GM19372 (cell line): ENCODE measurements around the gene RBM39.
"Not testable (repeated sequence)": the region's sequence is repeated elsewhere in the genome, so short reads cannot be mapped to it uniquely, and the experiment has no call there.

ENCODE experiments used
- ATAC-seq: cut with Tn5 transposase; IDR thresholded peaks from one replicate; pipeline ENCODE4 v1.9.1; 2021; ENCODE audit warnings: mild to moderate bottlenecking, low read depth, moderate library complexity; ENCODE audit not compliant: unreplicated experiment

RBM39 gene

DNA sequence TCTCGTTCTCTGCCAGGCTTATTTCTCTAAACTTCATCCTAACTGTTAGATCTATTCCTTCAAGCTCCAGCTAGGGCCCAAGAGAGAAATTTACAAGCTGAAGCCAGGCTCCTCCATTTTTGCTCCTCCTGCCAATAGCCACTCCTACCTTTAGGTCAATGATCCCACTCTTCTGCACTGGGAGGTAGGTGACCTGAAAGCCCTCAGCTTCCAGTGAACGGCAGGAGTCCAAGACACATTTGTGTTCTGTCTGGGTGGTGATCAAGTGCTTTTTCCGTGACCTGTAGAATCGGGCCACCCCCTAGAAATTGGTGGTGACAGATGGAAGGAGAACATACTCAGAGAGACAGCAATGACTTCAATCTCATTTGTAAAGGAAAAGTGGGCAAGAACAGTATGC lies 51.8 kb downstream of the RBM39 start:
- ATAC-seq: no peak

GRCh38 chr20:35686872-35687271 lies 55.2 kb downstream of the RBM39 start:
- ATAC-seq: not testable (repeated sequence)

GRCh38 chr20:35685368-35685767 lies 56.7 kb downstream of the RBM39 start:
- not testable (repeated sequence) for ATAC-seq

GRCh38 chr20:35681960-35682359 lies 60.1 kb downstream of the RBM39 start:
- ATAC-seq: no peak

GRCh38 chr20:35680452-35681183 lies 61.4 kb downstream of the RBM39 start:
- ATAC-seq: no peak

GRCh38 chr20:35674921-35675320 lies 67.1 kb downstream of the RBM39 start:
- no peak for ATAC-seq

DNA sequence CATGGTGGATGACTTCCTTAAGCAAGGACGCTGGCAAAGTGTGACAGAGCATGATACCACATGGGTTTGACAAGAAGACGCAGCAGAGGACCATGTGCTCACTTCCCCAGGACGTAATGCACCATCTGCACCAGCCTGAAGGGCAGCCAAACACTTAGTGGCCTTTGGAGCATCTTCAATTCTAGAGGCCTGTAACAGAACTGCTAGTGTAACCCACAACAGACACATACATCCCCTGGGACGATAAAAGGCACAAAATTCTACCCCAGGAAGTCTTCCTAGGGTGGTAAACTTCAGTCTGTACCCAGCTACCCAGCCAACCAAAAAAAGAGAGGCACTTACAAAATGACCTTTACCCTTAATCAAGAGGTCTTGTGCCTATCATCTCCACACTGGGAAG lies 68.2 kb downstream of the RBM39 start:
- no peak for ATAC-seq

GRCh38 chr20:35669681-35670080 lies 72.4 kb downstream of the RBM39 start:
- ATAC-seq: no peak

GRCh38 chr20:35669221-35669620 lies 72.8 kb downstream of the RBM39 start:
- no peak for ATAC-seq

DNA sequence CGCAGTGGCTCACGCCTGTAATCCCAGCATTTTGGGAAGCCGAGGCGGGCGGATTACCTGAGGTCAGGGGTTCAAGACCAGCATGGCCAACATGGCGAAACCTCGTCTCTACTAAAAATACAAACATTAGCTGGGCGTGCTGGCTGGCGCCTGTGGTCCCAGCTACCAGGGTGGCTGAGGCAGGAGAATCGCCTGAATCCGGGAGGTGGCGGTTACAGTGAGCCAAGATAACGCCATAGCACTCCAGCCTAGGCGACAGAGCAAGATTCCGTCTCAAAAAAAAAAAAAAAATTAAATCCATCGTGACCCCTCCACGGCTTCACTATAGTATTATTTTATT lies 76.1 kb downstream of the RBM39 start:
- no peak for ATAC-seq

DNA sequence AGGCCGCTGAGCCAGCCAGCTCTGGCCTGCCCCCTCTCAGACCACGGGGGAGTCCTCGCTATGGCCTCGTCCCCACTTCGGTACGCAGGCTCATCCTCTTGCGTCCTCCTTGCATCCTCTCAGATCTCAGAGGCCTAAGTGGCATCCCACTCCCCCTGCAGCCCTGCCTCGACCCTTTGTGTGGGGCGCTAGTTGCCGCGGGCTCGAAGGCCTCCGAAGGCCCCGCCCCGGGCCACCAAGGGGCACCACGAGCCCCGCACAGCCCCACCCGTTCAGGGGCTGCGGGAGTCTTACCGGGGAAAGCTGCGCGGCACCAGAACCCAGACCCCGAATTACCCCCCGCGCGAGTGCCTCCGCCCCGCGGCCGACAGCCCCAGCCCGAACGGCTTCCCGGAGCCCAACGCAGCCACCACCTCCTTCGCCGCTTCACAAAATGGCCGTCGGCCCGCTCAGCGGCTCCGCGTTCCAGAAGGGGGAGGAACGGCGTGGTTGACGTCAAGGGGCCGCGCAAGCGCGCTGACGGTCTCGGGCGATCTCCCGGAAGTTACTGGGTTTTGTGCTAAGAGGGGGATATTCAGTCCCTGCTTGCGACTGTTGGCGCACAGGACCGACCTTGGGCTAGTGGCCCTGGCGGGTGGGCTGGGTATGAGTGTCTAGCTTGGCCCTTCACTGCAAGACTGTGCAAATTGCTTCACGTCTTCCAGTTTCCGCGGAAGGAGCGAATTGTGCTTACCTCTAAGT lies 77.4 kb downstream of the RBM39 start, which contains the start of the genes CPNE1 and RBM12:
Gene CPNE1, minus strand, starts transcription at position 435 of the 741 bp plus-strand sequence. CDS start 31,977 bp downstream, outside the sequence.
Gene RBM12, minus strand, starts transcription at position 435 of the 741 bp plus-strand sequence. CDS start 9,578 bp downstream, outside the sequence.
- ATAC-seq: peak; percentile 78

- peak; percentile 24 for ATAC-seq
Measured at GRCh38 chr20:35663516-35664465, 78.3 kb downstream of the RBM39 start.

GRCh38 chr20:35662551-35662950 lies 79.5 kb downstream of the RBM39 start:
- ATAC-seq: no peak

DNA sequence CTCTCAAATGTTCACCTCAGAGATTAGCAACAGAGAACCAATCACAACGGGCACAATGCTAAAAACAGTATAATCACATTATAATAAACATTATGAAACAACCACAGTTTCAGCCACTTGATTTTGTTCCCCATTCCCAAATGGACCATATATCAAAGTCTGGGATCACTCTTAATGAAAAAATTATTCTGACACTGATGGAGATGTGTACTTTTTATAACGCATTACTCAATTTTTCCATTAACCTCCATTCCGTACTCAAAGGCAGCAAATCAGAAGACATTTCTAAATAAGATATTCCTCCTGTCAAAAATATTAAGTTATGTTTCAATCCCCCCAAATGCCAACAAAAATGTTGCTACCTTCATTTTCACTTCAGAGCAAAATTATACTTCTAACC lies 80.2 kb downstream of the RBM39 start:
- no peak for ATAC-seq

DNA sequence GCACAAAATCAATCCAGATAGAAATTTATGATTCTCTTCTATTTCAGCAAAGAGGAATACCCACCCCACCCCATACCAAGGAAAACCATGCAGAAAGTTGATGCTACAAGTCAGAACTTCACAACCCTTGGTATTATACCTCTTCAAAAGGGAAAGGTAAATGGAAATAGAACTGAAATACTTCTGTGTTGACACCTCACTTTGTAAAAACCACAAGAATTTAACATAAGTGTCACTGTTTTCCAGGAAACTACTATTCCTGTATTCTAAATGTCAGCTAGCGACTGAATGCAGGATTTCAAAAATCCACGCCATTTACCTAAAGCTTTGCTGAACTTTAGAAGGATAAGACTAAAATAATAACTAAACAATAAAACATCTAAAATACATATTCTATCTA lies 81.0 kb downstream of the RBM39 start:
- no peak for ATAC-seq

GRCh38 chr20:35660122-35660937 lies 81.7 kb downstream of the RBM39 start:
- ATAC-seq: no peak

DNA sequence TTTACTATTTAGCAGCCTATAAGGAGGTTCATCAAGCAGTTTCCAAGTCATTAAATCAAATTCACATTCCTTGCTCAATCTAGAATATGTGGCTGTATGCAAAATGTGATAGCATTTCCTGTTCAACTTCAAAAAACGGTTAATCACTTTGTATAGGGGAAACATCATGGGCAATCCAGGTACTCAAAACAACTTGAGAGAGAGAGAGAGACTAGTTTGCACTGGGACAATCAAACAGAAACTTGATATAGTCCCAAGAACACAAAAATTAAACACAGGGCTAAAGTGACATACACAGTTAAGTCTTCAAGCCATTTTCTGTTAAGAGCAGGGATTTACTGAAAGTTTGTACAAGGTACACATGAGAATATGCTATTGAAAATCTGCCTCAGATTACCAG lies 84.8 kb downstream of the RBM39 start:
- ATAC-seq: no peak

GRCh38 chr20:35654415-35654814 lies 87.6 kb downstream of the RBM39 start:
- no peak for ATAC-seq

DNA sequence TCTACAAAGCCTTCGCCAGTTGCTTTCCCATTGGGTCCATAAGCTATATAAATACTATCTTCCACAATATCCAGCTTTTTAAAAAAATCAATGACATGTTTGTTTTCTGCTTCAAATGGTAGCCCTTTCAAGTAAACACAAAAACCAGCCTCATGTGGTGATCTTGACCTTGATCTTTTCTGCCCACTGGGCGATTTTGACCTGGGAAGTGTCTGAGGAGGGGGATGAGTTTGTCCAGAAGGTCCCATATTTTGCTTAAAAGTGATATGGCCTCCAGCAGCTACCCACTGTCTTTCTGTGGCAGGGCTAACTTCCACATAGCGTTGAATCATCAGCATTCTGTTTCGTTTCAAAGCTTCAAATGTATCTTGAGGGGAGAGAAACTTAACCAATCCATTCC lies 88.2 kb downstream of the RBM39 start:
- no peak for ATAC-seq
